HG03342 (cell line): ENCODE results near the gene PDIA5.

Experiments
- ATAC-seq: cut with Tn5 transposase; IDR thresholded peaks from one replicate; pipeline ENCODE4 v1.9.1; 2021; ENCODE audit warnings: mild to moderate bottlenecking, moderate library complexity; ENCODE audit not compliant: unreplicated experiment

Gene PDIA5

DNA sequence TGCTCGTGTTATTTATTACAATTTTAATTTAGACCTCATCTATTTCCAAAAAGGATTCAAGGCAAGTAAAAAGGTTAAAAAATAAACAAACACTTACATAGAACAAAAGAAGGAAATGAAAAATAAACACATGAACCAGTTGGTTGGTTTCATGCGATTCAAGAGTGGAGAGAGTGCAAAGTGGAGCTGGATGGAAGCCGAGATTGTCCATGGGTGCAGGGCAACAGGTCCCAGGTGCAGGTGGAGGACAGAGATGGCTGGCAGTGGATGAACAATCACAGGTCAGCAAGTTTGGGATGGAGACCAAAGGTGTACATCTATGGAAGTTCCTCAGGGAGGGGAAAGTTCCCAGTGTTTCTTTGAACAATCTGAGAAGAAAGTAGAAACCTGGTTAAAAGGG is 27.6 kb upstream of the PDIA5 start:
- no peak for ATAC-seq

GRCh38 chr3:123042413-123042812 is 24.4 kb upstream of the PDIA5 start:
- no peak for ATAC-seq

GRCh38 chr3:123044981-123045763 is 21.7 kb upstream of the PDIA5 start:
- ATAC-seq, result no peak

GRCh38 chr3:123046262-123047061 is 20.4 kb upstream of the PDIA5 start:
- ATAC-seq, result no peak

DNA sequence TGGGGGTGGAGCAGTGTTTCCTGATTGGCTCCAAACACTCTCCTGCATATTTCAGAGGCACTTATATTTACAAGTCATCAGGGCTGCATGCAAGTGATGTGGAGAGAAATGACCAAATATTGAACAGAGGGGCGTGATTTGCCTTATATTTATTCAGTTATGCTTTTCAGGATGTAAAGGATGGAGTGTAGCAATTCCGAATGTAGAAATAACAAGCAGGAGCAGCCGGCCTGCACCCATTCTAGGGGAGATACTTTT is 19.8 kb upstream of the PDIA5 start:
- no peak for ATAC-seq

DNA sequence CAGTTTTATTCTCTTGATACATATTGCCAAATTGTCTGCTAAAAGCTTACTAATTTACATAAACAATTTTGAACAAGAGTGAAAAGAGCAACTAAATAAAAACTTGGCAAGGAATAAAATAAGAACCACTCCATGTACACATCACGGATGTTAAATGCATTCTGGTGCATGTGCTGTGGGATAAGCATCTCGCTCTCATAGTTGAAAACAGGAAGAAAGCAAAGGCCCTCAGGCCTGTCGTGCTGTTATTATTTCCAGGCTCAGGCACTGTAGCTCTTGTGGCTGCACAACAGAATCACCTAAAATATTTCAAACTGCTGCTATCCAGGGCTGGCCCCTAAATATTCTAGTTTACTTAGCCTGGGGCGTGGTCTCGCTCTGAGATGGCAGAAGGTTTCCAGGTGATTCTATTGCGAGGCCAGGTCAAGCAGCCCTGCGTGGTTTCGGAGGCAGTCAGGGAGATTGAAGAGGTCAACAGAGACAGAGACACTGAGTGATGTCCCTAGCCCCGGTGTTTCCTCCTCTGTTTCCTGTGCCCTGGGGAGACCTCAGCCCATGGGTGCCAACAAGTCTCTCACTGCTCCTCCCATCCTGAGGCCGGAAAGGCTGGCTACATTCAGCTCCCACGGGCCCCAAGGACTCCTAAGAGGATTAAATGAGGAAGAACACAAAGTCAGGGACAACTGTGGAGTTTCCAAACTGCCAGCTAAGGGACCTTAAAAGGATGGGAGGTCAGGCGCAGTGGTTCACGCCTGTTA is 18.2 kb upstream of the PDIA5 start:
- no peak for ATAC-seq

- ATAC-seq, result no peak
These were observed 16.2 kb upstream of the PDIA5 start for GRCh38 chr3:123050666-123051065.

GRCh38 chr3:123053107-123053506 is 13.7 kb upstream of the PDIA5 start:
- ATAC-seq, result no peak

GRCh38 chr3:123054109-123054778 is 12.6 kb upstream of the PDIA5 start:
- no peak for ATAC-seq

DNA sequence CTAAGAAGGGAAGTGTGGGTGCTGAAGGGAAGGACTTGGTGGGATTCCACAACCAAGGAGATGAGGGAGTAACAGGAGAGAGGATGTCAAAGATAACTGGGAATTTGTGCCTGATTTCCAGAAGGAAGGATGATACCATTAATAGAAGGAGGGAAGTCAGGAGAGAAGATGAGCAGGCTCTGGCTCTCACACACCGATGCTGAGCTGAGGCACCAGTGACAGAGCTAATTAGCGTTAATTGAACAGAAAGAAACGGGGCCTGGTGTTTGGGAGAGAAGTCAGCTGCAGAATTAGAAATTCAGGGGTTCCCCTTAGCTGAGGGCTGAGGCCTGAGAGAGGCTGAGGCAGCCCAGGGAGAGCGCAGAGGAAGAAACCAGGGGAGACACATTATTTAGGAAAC is 11.9 kb upstream of the PDIA5 start:
- no peak for ATAC-seq

GRCh38 chr3:123055352-123055751 is 11.5 kb upstream of the PDIA5 start:
- no peak for ATAC-seq

DNA sequence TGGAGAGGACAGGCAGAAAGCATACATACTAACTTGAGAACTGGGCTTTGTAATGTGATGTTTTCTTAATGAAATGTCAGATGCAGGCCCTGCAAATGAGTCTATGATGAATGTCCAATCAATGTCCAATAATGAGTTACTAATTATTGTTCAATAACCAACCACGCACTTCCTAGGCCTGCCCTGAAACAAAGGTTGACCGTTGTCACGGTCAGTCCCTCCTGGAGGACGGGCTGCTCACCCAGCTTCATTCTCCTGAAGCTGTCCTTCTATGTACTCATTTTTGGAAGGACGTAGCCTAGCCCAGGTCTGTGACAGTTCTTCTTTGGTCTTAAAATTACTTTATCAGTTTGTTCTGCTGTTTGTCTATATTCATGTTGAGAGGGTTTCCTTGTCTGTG is 8.3 kb upstream of the PDIA5 start:
- ATAC-seq, result no peak

DNA sequence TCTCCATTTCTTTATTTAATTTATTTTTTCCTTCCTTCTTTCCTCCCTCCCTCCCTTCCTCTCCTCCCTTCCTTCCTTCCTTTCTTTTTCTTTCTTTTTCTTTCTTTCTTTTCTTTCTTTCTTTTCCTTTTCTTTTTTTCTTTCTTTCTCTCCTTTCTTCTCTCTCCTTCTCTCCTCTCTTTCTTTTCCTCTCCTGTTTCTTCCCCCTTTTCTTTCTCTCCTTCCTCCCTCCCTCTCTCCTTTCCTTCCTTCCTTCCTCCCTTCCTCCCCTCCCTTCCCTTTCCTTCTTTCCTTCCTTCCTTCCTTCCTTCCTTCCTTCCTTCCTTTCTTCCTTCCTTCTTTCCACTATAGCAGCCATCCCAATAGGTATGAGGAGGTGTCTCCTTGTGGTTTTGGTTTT is 6.8 kb upstream of the PDIA5 start:
- no peak for ATAC-seq

GRCh38 chr3:123061856-123062255 is 5.0 kb upstream of the PDIA5 start:
- ATAC-seq, result no peak

GRCh38 chr3:123063034-123063433 is 3.8 kb upstream of the PDIA5 start:
- ATAC-seq, result no peak

DNA sequence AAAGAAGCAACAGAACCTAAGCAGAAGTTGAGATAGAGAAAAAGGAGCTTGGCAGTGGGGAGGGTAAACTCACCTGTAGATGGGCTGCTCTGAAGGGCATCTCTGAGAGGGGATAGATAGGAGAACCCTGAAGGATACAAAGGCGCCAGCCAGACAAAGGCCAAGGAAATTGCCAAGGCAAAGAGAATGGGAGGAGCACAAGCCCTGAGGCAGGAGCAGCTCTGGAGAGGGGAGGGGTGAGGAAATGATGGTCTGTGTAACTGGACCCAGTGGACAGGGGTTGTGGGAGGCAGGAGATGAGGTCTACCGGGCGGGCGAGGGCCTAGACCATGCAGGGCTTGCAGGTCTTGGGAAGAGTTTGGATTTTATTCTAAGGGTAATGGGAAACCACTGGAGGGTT is 2.3 kb upstream of the PDIA5 start:
- ATAC-seq, result no peak

DNA sequence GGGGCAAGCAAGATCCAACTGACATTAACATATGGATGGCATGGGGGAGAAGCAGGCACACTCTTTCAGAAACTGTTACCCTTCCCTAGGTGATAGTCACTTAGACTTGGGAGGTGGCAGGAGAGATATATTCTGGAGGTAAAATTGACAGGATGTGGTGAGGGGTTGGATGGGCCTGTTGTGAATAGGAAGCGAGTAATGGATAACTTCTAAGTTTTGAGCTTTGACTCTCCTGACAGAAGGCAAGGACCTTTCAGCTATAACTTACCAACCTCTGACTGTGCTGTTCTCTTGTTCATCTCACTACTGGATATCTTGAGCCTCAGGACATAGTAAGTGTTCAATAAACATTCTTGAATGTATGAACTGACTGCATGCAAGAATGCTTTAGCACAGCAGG is 1.9 kb upstream of the PDIA5 start:
- no peak for ATAC-seq

- ATAC-seq, result no peak
These were observed 278 bp upstream of the PDIA5 start for GRCh38 chr3:123066599-123066895.

DNA sequence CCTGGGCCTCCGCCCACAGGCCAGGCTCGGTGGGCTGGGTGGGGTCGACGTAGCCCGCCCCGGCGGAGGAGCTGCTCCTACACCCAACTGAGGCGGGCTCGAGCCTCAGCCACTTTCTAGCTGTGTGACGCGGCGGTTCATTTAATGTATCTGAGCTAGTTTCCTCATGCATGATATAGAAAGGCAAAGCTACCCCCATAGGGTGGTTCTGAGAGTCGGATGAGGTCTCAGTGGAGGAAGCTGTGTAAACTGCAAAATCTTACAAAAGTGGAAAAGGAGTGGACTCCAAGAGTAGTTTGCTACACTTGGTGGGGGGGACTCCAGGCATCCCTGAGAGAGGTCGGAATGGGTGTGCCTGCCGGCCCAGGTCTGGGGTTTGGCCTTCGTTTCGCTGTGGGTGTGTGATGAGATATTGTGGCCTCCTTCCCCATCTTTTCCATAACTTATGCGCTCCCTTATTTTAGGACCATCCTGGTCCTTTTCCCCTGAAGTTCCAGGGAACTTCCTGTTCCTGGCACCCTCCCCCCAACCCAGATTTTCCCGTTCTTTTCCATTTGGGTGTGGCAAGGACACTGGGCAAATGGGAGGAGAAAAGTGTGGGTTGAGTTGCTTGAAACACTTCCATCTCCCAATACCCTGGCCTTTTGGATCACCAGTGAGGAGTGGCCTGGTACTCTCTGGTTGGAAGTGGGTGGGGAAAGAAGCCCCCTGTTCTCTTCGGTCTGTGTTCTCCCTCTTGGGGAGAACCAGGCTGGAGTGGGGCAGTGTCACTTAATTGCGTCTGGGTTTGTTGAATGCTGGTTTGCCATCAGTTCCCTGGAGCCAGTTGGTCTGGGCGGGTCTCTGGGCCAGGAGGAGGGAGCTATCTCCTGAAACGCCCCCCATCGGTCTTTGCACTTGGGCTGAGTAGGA is 1.1 kb downstream of the PDIA5 start:
- ATAC-seq, result peak; percentile 27

DNA sequence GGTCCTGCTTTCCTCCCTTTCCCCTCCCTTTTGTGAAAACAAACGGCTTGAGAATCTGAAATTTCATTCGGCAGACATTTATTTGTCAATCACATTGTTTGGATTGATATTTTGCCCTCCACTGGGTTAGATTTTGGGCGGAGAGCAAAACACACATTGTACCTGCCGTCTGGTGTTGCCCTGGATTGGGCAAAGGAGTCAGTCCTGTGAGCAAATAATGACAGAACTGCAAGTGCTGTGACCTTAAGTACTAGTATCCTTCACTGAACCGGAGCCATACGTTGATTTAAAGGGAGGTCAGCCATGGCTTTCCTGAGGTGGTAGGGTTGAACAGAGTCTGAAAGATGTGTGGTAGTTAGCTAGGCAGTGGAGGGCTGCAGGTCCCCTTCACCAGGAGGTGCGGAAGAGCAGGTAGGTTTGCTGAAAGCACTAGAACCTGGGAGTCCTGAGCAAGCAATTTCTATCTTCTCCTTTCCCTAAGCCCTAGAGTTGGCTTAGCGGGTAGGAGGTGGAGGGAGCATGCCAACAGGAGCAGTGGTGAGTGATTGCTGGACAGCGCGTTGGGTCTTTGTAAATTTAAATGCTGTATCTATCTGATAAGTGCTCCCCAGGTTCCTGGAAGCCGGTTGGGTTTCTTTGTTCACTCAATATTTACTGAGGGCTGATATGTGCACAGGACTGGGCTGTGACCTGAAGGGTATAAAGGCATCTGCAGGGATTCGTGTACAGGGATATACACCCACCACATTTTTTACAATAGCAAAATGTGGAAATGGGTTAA is 2.0 kb downstream of the PDIA5 start:
- no peak for ATAC-seq
